PC-3 (cell line): ENCODE measurements around the gene PAX2. TPM values are rescaled to one million over a fixed set of nuclear protein-coding genes. Genes with fewer than 3 reads are reported as not detected.

Experiments
- ATAC-seq: fragments of 200-7000 bp; cut with Tn5 transposase; 2 replicates; pipeline ENCODE4 v1.9.1; 2020; ENCODE audit warnings: mild to moderate bottlenecking, moderate library complexity
- BruUV-seq: library from RNA; stranded (reverse); fragments of 400-500 nt; replicated peaks from 2 replicates; lab custom pipeline; 2021; lab: Mats Ljungman, UMichigan
- CTCF ChIA-PET: fragments of 300-600 bp; sonication (Branson Sonifier 250); formaldehyde crosslinking; loops from one replicate; lab custom pipeline; 2022; ENCODE audit warnings: antibody characterized with exemption; lab: Charles Lee
- POLR2A ChIA-PET: fragments of 300-600 bp; sonication (Branson Sonifier 250); formaldehyde crosslinking; loops from one replicate; lab custom pipeline; 2022; ENCODE audit warnings: antibody characterized with exemption; ENCODE audit not compliant: unreplicated experiment; lab: Charles Lee
- DNase-seq: peaks from one replicate; pipeline ENCODE4 v3.0.0-alpha.2; 2015
- H2AFZ ChIP-seq: fragments of 300-600 bp; sonication (generic); 2 replicates; pipeline ENCODE4 v1.6.0; 2016; ENCODE audit warnings: antibody characterized with exemption, low read length
- H3F3A ChIP-seq: fragments of 300-600 bp; sonication (generic); one replicate; pipeline ENCODE4 v1.6.0; 2017; ENCODE audit warnings: antibody characterized with exemption, low read length, control low read depth, mild to moderate bottlenecking; ENCODE audit not compliant: unreplicated experiment
- H3K27ac ChIP-seq: fragments of 300-600 bp; sonication (generic); 2 replicates; pipeline ENCODE4 v1.5.1; 2016; ENCODE audit warnings: mild to moderate bottlenecking, low read length
- H3K27me3 ChIP-seq: fragments of 300-600 bp; sonication (generic); 2 replicates; pipeline ENCODE4 v1.6.1; 2016; ENCODE audit warnings: low read length, mixed read lengths
- H3K36me3 ChIP-seq: fragments of 300-600 bp; sonication (generic); 2 replicates; pipeline ENCODE4 v1.6.1; 2016; ENCODE audit warnings: low read depth, mixed run types, low read length, mixed read lengths
- H3K4me1 ChIP-seq: fragments of 300-600 bp; sonication (generic); 2 replicates; pipeline ENCODE4 v1.5.1; 2016; ENCODE audit warnings: low read length; ENCODE audit not compliant: insufficient read depth
- H3K4me2 ChIP-seq: fragments of 300-600 bp; sonication (generic); 2 replicates; pipeline ENCODE4 v1.6.0; 2016; ENCODE audit warnings: low read length
- H3K4me3 ChIP-seq: fragments of 300-600 bp; sonication (generic); 2 replicates; pipeline ENCODE4 v1.5.1; 2016; ENCODE audit warnings: mild to moderate bottlenecking, low read length, mixed read lengths
- H3K79me2 ChIP-seq: fragments of 300-600 bp; sonication (generic); 2 replicates; pipeline ENCODE4 v1.6.1; 2017; ENCODE audit warnings: low read length, mixed read lengths
- H3K9ac ChIP-seq: fragments of 300-600 bp; sonication (generic); 2 replicates; pipeline ENCODE4 v1.6.0; 2016; ENCODE audit warnings: mild to moderate bottlenecking, low read length
- H3K9me2 ChIP-seq: fragments of 300-600 bp; sonication (generic); replicated peaks from 2 replicates; pipeline ENCODE4 v1.6.1; 2016; ENCODE audit warnings: mixed run types, low read length, mixed read lengths
- H3K9me3 ChIP-seq: fragments of 300-600 bp; sonication (generic); 2 replicates; pipeline ENCODE4 v1.6.1; 2016; ENCODE audit warnings: low read length, mixed read lengths
- H4K20me1 ChIP-seq: fragments of 300-600 bp; sonication (generic); 2 replicates; pipeline ENCODE4 v1.6.1; 2016; ENCODE audit warnings: low read length, mixed read lengths
- EZH2 ChIP-seq: fragments of 300-600 bp; sonication (generic); IDR thresholded peaks from one replicate; pipeline ENCODE4 v1.6.1; 2017; ENCODE audit warnings: antibody characterized with exemption, mild to moderate bottlenecking, low read length; ENCODE audit not compliant: unreplicated experiment
- EZH2phosphoT487 ChIP-seq: fragments of 300-600 bp; sonication (generic); IDR thresholded peaks from 2 replicates; pipeline ENCODE4 v1.6.1; 2018; ENCODE audit warnings: mild to moderate bottlenecking, antibody characterized with exemption, low read length, borderline replicate concordance
- intact Hi-C: fragments of 100-400 bp; cut with micrococcal nuclease; formaldehyde crosslinking; loops from 2 replicates; pipeline ENCODE4 v1.9.0; 2023
- total RNA-seq: library from RNA; depleted of rRNA; stranded (reverse); fragments of >200 nt; gene quantifications from 2 replicates; pipeline ENCODE4 v1.2.3, GENCODE V29; 2014
- TF ChIP-seq, protein P1 (sequence below): fragments of 300-600 bp; sonication (generic); conservative IDR thresholded peaks from 2 replicates; pipeline ENCODE4 v1.5.1; 2017; ENCODE audit warnings: antibody characterized with exemption, low read depth, mild to moderate bottlenecking, low read length

Gene PAX2
- total RNA-seq, 1 experiment from 2014 or later, result not detected

DNA sequence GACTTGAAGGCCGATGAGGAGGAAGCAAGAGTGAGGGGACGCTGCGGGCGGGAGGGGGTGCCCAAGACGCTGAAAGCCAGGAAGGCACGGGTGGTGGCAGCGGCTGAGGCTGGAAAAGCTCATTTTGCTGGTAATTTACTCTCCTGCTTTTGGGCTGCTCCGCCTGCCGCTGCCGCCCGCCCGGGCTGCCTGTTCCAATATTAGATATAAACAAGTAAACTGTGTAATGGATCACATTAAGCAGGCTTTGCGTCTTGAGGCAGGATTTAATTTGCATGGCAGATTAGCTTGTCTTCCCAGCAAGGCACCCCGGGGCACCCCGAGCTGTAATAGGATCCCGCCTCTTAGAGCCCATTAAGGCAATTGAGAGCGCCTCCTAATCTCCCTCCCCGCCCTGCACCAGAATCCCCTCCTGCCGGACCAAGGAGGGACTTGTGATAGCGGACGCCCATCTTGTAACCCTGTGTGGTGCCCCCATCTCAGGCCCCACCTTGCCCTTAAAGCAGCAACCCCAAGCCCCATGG, 121.3 kb downstream of the PAX2 start:
- no peaks in the 10 kb centered on the region for H3K36me3 ChIP-seq
- H3K4me3 ChIP-seq, result no peak overlapping the region
- TF ChIP-seq EZH2 (no peak), EZH2phosphoT487 (no peak)
- TF ChIP-seq, protein P1, sequence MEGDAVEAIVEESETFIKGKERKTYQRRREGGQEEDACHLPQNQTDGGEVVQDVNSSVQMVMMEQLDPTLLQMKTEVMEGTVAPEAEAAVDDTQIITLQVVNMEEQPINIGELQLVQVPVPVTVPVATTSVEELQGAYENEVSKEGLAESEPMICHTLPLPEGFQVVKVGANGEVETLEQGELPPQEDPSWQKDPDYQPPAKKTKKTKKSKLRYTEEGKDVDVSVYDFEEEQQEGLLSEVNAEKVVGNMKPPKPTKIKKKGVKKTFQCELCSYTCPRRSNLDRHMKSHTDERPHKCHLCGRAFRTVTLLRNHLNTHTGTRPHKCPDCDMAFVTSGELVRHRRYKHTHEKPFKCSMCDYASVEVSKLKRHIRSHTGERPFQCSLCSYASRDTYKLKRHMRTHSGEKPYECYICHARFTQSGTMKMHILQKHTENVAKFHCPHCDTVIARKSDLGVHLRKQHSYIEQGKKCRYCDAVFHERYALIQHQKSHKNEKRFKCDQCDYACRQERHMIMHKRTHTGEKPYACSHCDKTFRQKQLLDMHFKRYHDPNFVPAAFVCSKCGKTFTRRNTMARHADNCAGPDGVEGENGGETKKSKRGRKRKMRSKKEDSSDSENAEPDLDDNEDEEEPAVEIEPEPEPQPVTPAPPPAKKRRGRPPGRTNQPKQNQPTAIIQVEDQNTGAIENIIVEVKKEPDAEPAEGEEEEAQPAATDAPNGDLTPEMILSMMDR, result no peak
- no peaks in the 10 kb centered on the region for H4K20me1 ChIP-seq
- peaks cover 20% of the 10 kb centered on the region for H3K27me3 ChIP-seq
- intact Hi-C loops, result no loop called here
- H3K4me1 ChIP-seq, result no peaks in the 10 kb centered on the region
- no peak overlapping the region for H3K4me2 ChIP-seq
- no peak overlapping the region for H3K9ac ChIP-seq
- no peaks in the 10 kb centered on the region for H3K79me2 ChIP-seq
- no peaks in the 10 kb centered on the region for H3K9me3 ChIP-seq
- no peaks in the 10 kb centered on the region for H3K9me2 ChIP-seq
- ChIA-PET POLR2A (no interaction called here), CTCF (no interaction called here)
- no TSS peak for BruUV-seq
- no peak overlapping the region for H3K27ac ChIP-seq
- ATAC-seq (no peak), DNase-seq (no peak)
- no peaks in the 10 kb centered on the region for H3F3A ChIP-seq
- no peak overlapping the region for H2AFZ ChIP-seq

DNA sequence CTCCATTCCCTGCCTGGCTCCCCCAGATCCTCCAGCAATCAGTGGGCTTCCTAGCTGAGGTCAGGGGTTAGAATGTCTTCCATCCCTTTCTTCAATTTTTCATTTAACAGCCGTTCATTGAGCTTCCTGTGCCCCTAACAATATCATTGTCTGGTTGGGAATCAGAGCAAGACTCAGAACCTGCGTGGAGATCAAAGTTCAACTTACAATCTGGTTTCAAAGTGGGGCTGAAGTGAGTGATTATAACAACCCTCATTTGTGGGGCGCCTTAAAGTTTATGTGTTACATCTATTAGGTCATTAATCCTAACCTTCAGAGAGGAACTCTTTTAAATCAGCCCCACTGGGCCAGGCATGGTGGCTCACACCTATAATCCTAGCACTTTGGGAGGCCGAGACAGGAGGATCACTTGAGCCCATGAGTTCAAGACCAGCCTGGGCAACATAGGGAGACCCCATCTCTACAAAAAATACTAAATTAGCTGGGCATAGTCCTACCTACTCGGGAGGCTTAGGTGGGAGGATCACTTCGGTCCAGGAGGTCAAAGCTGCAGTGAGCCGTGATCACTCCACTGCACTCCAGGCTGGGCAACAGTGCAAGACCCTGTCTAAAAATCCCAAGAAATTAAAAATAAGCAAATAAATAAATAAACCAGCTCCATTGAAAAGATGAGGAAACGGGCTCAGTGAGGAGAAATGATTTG, 122.0 kb downstream of the PAX2 start:
- DNase-seq, result no peak
- TF ChIP-seq EZH2 (no peak), EZH2phosphoT487 (no peak)
- TF ChIP-seq, protein P1, result no peak
- Histone ChIP-seq H4K20me1 (no peaks in the 10 kb centered on the region), H3K36me3 (no peaks in the 10 kb centered on the region), H2AFZ (no peak overlapping the region), H3K9me2 (no peaks in the 10 kb centered on the region), H3K9me3 (no peaks in the 10 kb centered on the region), H3K9ac (no peak overlapping the region), H3F3A (no peaks in the 10 kb centered on the region), H3K4me3 (no peak overlapping the region), H3K4me2 (no peak overlapping the region), H3K4me1 (no peaks in the 10 kb centered on the region), H3K27me3 (peaks cover 13% of the 10 kb centered on the region; the same call in 1 of the 2 replicates), H3K79me2 (no peaks in the 10 kb centered on the region), H3K27ac (no peak overlapping the region)
- CTCF ChIA-PET, result no interaction called here
- no TSS peak for BruUV-seq
- no peak for ATAC-seq
- intact Hi-C loops, result no loop called here
- POLR2A ChIA-PET, result no interaction called here

DNA sequence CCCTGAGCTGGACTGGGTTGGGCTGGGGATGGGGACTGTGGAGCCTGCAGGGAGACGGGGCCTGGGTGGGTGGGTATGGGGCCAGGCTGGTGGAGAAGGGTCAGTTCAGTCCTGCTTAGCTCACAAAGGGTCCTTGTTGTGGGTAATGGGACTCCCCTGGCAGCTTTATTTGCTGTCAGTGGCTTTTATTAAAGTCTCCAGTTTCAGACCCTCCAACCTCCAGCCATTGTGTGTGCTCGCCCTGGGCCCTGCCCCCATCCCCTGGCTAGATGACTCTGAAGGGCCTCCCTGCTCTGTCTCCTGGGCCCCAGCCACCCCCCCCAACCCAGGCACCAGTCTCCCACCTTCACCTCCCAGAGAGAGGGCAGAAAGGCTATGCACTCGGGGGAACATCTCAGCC, 123.0 kb downstream of the PAX2 start:
- no peaks in the 10 kb centered on the region for H3K79me2 ChIP-seq
- H3K9me3 ChIP-seq, result no peaks in the 10 kb centered on the region
- no peak for TF ChIP-seq EZH2phosphoT487
- TF ChIP-seq EZH2, result no peak
- TF ChIP-seq, protein P1, result no peak
- no peak for DNase-seq
- H3K9me2 ChIP-seq, result no peaks in the 10 kb centered on the region
- H3K36me3 ChIP-seq, result no peaks in the 10 kb centered on the region
- H3K4me3 ChIP-seq, result no peak overlapping the region
- no TSS peak for BruUV-seq
- H3K9ac ChIP-seq, result no peak overlapping the region
- no peak overlapping the region for H3K4me2 ChIP-seq
- no peak overlapping the region for H3K27ac ChIP-seq
- H3K4me1 ChIP-seq, result no peaks in the 10 kb centered on the region
- ChIA-PET CTCF (interaction anchor here (0.5 kb wide), 1 partner anchor 276 kb away, joined by 3 read pairs; no protein-coding TSS in a partner anchor), POLR2A (no interaction called here)
- intact Hi-C loops, result no loop called here
- no peaks in the 10 kb centered on the region for H3F3A ChIP-seq
- H4K20me1 ChIP-seq, result no peaks in the 10 kb centered on the region
- no peak for ATAC-seq
- no peak overlapping the region for H2AFZ ChIP-seq
- peaks cover 6% of the 10 kb centered on the region; the same call in 1 of the 2 replicates for H3K27me3 ChIP-seq
